Smooth muscle cell (in vitro differentiated cells): ENCODE data around the gene NIPAL1. TPM values are rescaled to one million over a fixed set of nuclear protein-coding genes. Genes with fewer than 3 reads are reported as not detected.

Experiments
- DNase-seq: peaks from one replicate; lab custom pipeline; 2025; ENCODE audit not compliant: unreplicated experiment; lab: John Stamatoyannopoulos, UW
- H2AFZ ChIP-seq: fragments of 200-600 bp; sonication (generic); 2 replicates; pipeline ENCODE4 v1.6.0; 2016; ENCODE audit warnings: antibody characterized with exemption, low read depth, mild to moderate bottlenecking
- H3F3A ChIP-seq: fragments of 200-600 bp; sonication (generic); 2 replicates; pipeline ENCODE4 v1.6.0; 2017; ENCODE audit warnings: antibody characterized with exemption, low read depth
- H3K27ac ChIP-seq: fragments of 200-600 bp; sonication (generic); 2 replicates; pipeline ENCODE4 v1.5.1; 2016; ENCODE audit warnings: low read depth, mild to moderate bottlenecking
- H3K27me3 ChIP-seq: fragments of 200-600 bp; sonication (generic); 2 replicates; pipeline ENCODE4 v1.6.1; 2016; ENCODE audit warnings: low read depth, mild to moderate bottlenecking
- H3K36me3 ChIP-seq: fragments of 200-600 bp; sonication (generic); 2 replicates; pipeline ENCODE4 v1.5.1; 2016; ENCODE audit warnings: low read depth
- H3K4me1 ChIP-seq: fragments of 200-600 bp; sonication (generic); 2 replicates; pipeline ENCODE4 v1.5.1; 2016; ENCODE audit warnings: low read depth
- H3K4me2 ChIP-seq: fragments of 200-600 bp; sonication (generic); 2 replicates; pipeline ENCODE4 v1.6.0; 2016; ENCODE audit warnings: mild to moderate bottlenecking
- H3K4me3 ChIP-seq: fragments of 200-600 bp; sonication (generic); 2 replicates; pipeline ENCODE4 v1.5.1; 2016; ENCODE audit warnings: mild to moderate bottlenecking
- H3K79me2 ChIP-seq: fragments of 200-600 bp; sonication (generic); 2 replicates; pipeline ENCODE4 v1.6.0; 2016; ENCODE audit warnings: low read depth, mild to moderate bottlenecking
- H3K9ac ChIP-seq: fragments of 200-600 bp; sonication (generic); 2 replicates; pipeline ENCODE4 v1.6.0; 2016; ENCODE audit warnings: low read depth
- H3K9me3 ChIP-seq: fragments of 200-600 bp; sonication (generic); replicated peaks from 2 replicates; pipeline ENCODE4 v1.5.1; 2016; ENCODE audit warnings: low read depth
- H4K20me1 ChIP-seq: fragments of 200-600 bp; sonication (generic); 2 replicates; pipeline ENCODE4 v1.6.0; 2016; ENCODE audit warnings: low read depth
- WGBS: methylation state at CpG from one replicate; pipeline ENCODE4 v1.1.7; 2016; ENCODE audit warnings: low lambda C conversion rate; 5-methylcytosine and 5-hydroxymethylcytosine counted together
- polyA plus RNA-seq: library from polyadenylated mRNA; unstranded; fragments of >200 nt; fragmentation: Nextera tagmentation; extraction: Ambion mirVana; gene quantifications from 2 replicates; pipeline ENCODE4 v1.2.1, GENCODE V29; 2016
- total RNA-seq: library from RNA; depleted of rRNA; stranded (reverse); fragments of >200 nt; gene quantifications from 2 replicates; pipeline ENCODE4 v1.2.3, GENCODE V29; 2014
- TF ChIP-seq, protein P1 (sequence below): fragments of 200-600 bp; sonication (generic); IDR thresholded peaks from 2 replicates; pipeline ENCODE4 v1.5.1; 2017; ENCODE audit warnings: borderline replicate concordance, mild to moderate bottlenecking, antibody characterized with exemption; ENCODE audit not compliant: insufficient read depth, poor library complexity, severe bottlenecking

Gene NIPAL1
- total and polyA plus RNA-seq, 2 experiments from 2014 or later: 1.0 to 4.1 TPM

DNA sequence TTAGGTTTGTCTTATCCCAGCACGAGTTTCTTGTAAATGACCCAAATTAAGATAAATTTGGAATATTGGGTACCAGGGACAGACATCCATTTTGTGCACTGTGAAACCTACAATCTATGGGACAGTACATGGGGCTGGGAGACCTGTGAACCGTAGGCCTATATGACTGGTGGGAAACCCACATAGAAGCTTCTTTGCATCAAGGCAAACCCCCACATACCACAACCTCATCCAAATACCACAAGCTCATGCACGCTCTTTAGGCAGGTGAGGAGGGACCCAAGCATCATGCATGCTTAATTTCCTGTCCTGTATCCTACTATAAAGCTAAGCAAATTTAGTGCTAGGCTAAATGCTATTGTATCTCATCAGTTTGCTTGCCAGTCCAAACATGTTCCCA, 47.8 kb downstream of the NIPAL1 start:
- Histone ChIP-seq H3K4me1 (no peaks in the 10 kb centered on the region), H3F3A (no peaks in the 10 kb centered on the region), H4K20me1 (no peaks in the 10 kb centered on the region), H3K36me3 (no peaks in the 10 kb centered on the region), H2AFZ (no peak overlapping the region), H3K27ac (no peak overlapping the region), H3K9ac (no peak overlapping the region), H3K27me3 (no peaks in the 10 kb centered on the region), H3K4me2 (no peak overlapping the region), H3K4me3 (no peak overlapping the region), H3K9me3 (no peaks in the 10 kb centered on the region), H3K79me2 (no peaks in the 10 kb centered on the region)
- 87% methylated on average over 3 of the region's 3 CpGs for WGBS
- TF ChIP-seq, protein P1, sequence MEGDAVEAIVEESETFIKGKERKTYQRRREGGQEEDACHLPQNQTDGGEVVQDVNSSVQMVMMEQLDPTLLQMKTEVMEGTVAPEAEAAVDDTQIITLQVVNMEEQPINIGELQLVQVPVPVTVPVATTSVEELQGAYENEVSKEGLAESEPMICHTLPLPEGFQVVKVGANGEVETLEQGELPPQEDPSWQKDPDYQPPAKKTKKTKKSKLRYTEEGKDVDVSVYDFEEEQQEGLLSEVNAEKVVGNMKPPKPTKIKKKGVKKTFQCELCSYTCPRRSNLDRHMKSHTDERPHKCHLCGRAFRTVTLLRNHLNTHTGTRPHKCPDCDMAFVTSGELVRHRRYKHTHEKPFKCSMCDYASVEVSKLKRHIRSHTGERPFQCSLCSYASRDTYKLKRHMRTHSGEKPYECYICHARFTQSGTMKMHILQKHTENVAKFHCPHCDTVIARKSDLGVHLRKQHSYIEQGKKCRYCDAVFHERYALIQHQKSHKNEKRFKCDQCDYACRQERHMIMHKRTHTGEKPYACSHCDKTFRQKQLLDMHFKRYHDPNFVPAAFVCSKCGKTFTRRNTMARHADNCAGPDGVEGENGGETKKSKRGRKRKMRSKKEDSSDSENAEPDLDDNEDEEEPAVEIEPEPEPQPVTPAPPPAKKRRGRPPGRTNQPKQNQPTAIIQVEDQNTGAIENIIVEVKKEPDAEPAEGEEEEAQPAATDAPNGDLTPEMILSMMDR: no peak
- no peak for DNase-seq

DNA sequence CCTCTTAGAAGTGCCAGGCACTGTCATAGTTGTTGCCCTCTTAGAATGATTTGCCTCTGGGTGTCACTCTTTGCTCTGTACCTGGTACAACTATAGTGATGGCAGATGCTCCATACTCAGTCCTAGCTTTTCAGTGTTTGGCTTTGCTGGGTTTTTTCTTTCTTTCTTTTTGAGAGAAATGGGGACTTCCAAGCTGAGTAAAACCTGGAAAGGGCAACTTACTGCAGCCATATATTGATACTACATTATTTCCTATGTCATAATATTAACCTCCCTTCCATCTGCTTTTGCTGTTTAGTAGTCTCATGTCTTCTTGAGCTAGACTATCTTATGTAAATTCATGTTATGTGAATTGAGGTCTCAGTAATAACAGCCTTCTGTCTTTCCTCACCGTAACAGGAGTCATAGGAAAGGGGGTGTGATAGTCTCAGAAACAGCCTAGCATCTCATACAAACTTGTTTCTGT, 49.0 kb downstream of the NIPAL1 start:
- Histone ChIP-seq H4K20me1 (no peaks in the 10 kb centered on the region), H3K9me3 (no peaks in the 10 kb centered on the region), H3K4me2 (no peak overlapping the region), H3K36me3 (no peaks in the 10 kb centered on the region), H3K27me3 (no peaks in the 10 kb centered on the region), H3K4me3 (no peak overlapping the region), H2AFZ (no peak overlapping the region), H3K4me1 (no peaks in the 10 kb centered on the region), H3F3A (no peaks in the 10 kb centered on the region), H3K79me2 (no peaks in the 10 kb centered on the region), H3K27ac (no peak overlapping the region), H3K9ac (no peak overlapping the region)
- TF ChIP-seq, protein P1: no peak
- no peak for DNase-seq
- WGBS: 92% methylated on average over 1 of the region's 1 CpG

DNA sequence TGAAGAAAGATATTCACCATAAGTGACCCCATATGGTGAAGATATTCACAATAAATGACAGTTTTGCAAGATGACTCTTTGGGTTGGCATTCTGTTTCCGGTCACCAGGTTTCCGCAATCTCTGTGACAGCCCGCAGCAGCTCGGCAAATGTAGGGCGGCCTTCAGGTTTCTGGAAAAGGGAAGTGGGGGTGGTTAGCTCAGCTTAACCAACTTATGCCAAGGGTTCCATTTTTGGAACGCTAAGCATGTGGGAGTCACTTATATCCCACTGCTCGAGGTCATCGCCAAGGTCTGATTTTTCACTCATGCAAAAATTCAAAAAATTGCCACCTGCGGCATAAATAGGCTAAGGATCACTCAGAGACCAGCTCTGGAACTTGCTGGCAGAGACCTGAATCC, 51.0 kb downstream of the NIPAL1 start:
- no peaks in the 10 kb centered on the region for H3K79me2 ChIP-seq
- H3K4me1 ChIP-seq: no peaks in the 10 kb centered on the region
- no peak overlapping the region for H3K4me3 ChIP-seq
- no peaks in the 10 kb centered on the region for H3K27me3 ChIP-seq
- no peaks in the 10 kb centered on the region for H3K9me3 ChIP-seq
- no peak for DNase-seq
- H3K27ac ChIP-seq: no peak overlapping the region
- no peaks in the 10 kb centered on the region for H3F3A ChIP-seq
- no peak overlapping the region for H3K9ac ChIP-seq
- no peak overlapping the region for H2AFZ ChIP-seq
- H4K20me1 ChIP-seq: no peaks in the 10 kb centered on the region
- WGBS: 96% methylated on average over 9 of the region's 9 CpGs
- no peak overlapping the region for H3K4me2 ChIP-seq
- TF ChIP-seq, protein P1: no peak
- no peaks in the 10 kb centered on the region for H3K36me3 ChIP-seq

DNA sequence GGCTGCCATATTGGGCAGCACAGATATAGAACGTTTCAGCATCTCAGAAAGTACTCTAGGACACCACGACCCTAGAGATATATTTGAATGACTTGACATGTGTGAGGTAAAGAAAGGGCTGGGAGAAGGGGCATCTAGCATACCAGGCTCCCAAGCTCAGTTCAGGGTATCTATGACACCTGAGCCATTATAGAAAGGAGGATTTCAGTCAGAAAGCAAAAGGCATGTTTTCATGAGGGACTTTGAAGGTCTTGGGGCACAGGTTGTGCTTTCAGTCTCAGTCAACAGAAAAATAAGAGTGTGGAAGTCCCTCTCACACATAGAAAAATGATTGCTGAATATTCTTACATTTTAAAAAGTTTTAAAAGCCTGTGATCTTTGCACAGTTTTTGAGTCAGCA, 51.6 kb downstream of the NIPAL1 start:
- Histone ChIP-seq H3K4me1 (no peaks in the 10 kb centered on the region), H3K4me2 (no peak overlapping the region), H4K20me1 (no peaks in the 10 kb centered on the region), H3F3A (no peaks in the 10 kb centered on the region), H3K9me3 (no peaks in the 10 kb centered on the region), H2AFZ (no peak overlapping the region), H3K36me3 (no peaks in the 10 kb centered on the region), H3K9ac (no peak overlapping the region), H3K27me3 (no peaks in the 10 kb centered on the region), H3K4me3 (no peak overlapping the region), H3K79me2 (no peaks in the 10 kb centered on the region), H3K27ac (no peak overlapping the region)
- no peak for DNase-seq
- 86% methylated on average over 2 of the region's 2 CpGs for WGBS
- TF ChIP-seq, protein P1: no peak
